Naive thymus-derived CD8-positive, alpha-beta T cell (primary cell): ENCODE data around the gene ELP4. TPM values are rescaled to one million over a fixed set of nuclear protein-coding genes. Genes with fewer than 3 reads are reported as not detected.
A peak's percentile ranks its signal among the peaks of the same experiment; 100 is the strongest.

Experiments used
- ATAC-seq, 2 donors: fragments of 150-1000 bp; cut with Tn5 transposase in 1 of 2; sonication (Bioruptor Pico), chemical (Tn5 transposase) in 1 of 2; 1 replicate in 1 of 2; 2 replicates in 1 of 2; pipeline ENCODE4 v1.10.0; 2021; ENCODE audit warnings: mild to moderate bottlenecking in 2 of 2, moderate library complexity in 2 of 2
- POLR2A ChIA-PET: fragments of 350-600 bp; sonication (Branson Sonifier 250); formaldehyde crosslinking; loops from one replicate; lab custom pipeline; 2021; ENCODE audit warnings: antibody characterized with exemption; lab: Charles Lee
- DNase-seq, 10 donors: peaks; one replicate each; pipeline versions ENCODE4 v3.0.0 to v3.0.0-alpha.2; 2020 to 2022
- H3K27ac Mint-ChIP-seq, 10 donors: one replicate each; pipeline ENCODE4 v1.8.0; 2020 to 2022; ENCODE audit warnings: mild to moderate bottlenecking in 10 of 10, mixed read lengths in 10 of 10, moderate library complexity in 4 of 10, inconsistent platforms in 1 of 10
- H3K27me3 Mint-ChIP-seq, 5 donors: one replicate each; pipeline ENCODE4 v1.8.0; 2021 to 2022; ENCODE audit warnings: mixed read lengths in 5 of 5
- H3K36me3 Mint-ChIP-seq, 3 donors: one replicate each; pipeline ENCODE4 v1.8.0; 2020 to 2022; ENCODE audit warnings: mixed read lengths in 3 of 3, mild to moderate bottlenecking in 2 of 3, inconsistent platforms in 1 of 3
- H3K4me1 Mint-ChIP-seq, 4 donors: one replicate each; pipeline ENCODE4 v1.8.0; 2021 to 2022; ENCODE audit warnings: mixed read lengths in 4 of 4
- H3K4me3 Mint-ChIP-seq, 10 donors: one replicate each; pipeline ENCODE4 v1.8.0; 2020 to 2022; ENCODE audit warnings: mild to moderate bottlenecking in 10 of 10, mixed read lengths in 10 of 10, moderate library complexity in 6 of 10, inconsistent platforms in 1 of 10
- H3K9me3 Mint-ChIP-seq, 9 donors: one replicate each; pipeline ENCODE4 v1.8.0; 2020 to 2022; ENCODE audit warnings: mixed read lengths in 9 of 9, mild to moderate bottlenecking in 3 of 9, inconsistent platforms in 1 of 9, moderate library complexity in 1 of 9
- polyA plus RNA-seq, 3 donors: library from polyadenylated mRNA; unstranded; fragments of 300-500 nt; fragmentation: Illumina TruSeq; gene quantifications; one replicate each; pipeline ENCODE4 v1.2.3, GENCODE V29; 2021
- total RNA-seq, 8 experiments: library from RNA in 2 of 8; stranded (reverse) in 2 of 8; gene quantifications; one replicate each; pipeline ENCODE4 v1.2.3 and lab custom pipeline; 2021 to 2026

Gene ELP4
- total and polyA plus RNA-seq, 5 experiments from 2014 or later, result 17.8 to 25.5 (median 23.0) TPM

- H3K27ac Mint-ChIP-seq, result no peak overlapping the region
- no peak for ATAC-seq
- peaks cover 11 to 23% (median 20%) of the 10 kb centered on the region in 4 donors for H3K4me1 Mint-ChIP-seq
- H3K9me3 Mint-ChIP-seq, result peaks cover 0 to 14% (median 3%) of the 10 kb centered on the region in 9 donors
- POLR2A ChIA-PET, result interaction anchor here (0.7 kb wide), 1 partner anchor 483 kb away, joined by 3 read pairs; no protein-coding TSS in a partner anchor
- H3K27me3 Mint-ChIP-seq, result peaks cover 46 to 89% (median 59%) of the 10 kb centered on the region in 5 donors
- no peak overlapping the region for H3K4me3 Mint-ChIP-seq
- DNase-seq, result no peak
- peaks cover 0 to 12% (median 10%) of the 10 kb centered on the region in 3 donors for H3K36me3 Mint-ChIP-seq
Measured at GRCh38 chr11:31821766-31822165, 312.2 kb downstream of the ELP4 start.

DNA sequence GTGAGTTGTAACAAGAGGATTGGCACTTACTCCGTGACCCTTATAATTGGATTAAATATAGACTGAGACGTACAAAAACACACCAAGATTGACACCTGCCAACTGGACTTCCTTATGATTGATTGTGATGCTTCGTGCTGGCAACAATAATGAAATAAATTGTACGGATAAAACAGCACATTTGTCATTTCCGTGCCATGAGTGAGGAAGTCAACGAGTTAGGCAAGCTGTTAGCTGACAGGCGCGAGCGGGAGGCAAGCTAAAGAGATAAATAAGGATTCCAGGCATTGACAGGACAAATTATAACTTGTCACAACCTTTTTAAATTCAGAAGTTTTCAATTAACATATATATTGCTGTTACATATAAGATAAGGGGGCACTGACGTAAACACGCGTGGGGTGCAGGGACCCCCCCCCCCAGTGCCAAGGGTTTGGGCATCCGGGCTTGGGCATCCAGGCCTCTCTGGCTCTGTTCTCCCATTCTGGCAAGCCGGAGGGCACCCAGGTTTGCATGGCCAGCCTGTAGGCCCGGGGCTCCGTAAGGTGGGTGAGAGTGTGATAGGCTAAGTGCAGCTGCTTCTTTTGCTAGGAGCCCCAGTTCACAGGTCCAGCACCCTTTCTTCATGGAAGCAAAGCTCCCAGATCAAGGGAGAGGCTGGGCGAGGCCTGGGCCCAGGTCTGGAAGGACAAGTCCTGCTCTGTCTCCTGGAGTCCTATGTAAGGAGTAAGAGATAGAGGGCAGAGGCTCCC is 312.8 kb downstream of the ELP4 start:
- H3K4me1 Mint-ChIP-seq, result peaks cover 13 to 21% (median 17%) of the 10 kb centered on the region in 4 donors
- no peak overlapping the region for H3K27ac Mint-ChIP-seq
- peaks cover 0 to 14% (median 10%) of the 10 kb centered on the region in 3 donors for H3K36me3 Mint-ChIP-seq
- no peak for DNase-seq
- no peak for ATAC-seq
- H3K9me3 Mint-ChIP-seq, result peaks cover 0 to 14% (median 3%) of the 10 kb centered on the region in 9 donors
- POLR2A ChIA-PET, result interaction anchor here (0.7 kb wide), 1 partner anchor 484 kb away, joined by 3 read pairs; no protein-coding TSS in a partner anchor
- H3K4me3 Mint-ChIP-seq, result no peak overlapping the region
- H3K27me3 Mint-ChIP-seq, result peaks cover 44 to 94% (median 57%) of the 10 kb centered on the region in 5 donors

- H3K4me3 Mint-ChIP-seq, result no peak overlapping the region
- peaks cover 50 to 100% (median 65%) of the 10 kb centered on the region in 5 donors for H3K27me3 Mint-ChIP-seq
- POLR2A ChIA-PET, result no interaction called here
- H3K36me3 Mint-ChIP-seq, result peaks cover 0 to 16% (median 10%) of the 10 kb centered on the region in 3 donors
- peaks cover 13 to 25% (median 18%) of the 10 kb centered on the region in 4 donors for H3K4me1 Mint-ChIP-seq
- no peak overlapping the region for H3K27ac Mint-ChIP-seq
- DNase-seq, result no peak
- ATAC-seq, result no peak
- H3K9me3 Mint-ChIP-seq, result peaks cover 0 to 15% (median 3%) of the 10 kb centered on the region in 9 donors
Measured at GRCh38 chr11:31822927-31823643, 313.5 kb downstream of the ELP4 start.

DNA sequence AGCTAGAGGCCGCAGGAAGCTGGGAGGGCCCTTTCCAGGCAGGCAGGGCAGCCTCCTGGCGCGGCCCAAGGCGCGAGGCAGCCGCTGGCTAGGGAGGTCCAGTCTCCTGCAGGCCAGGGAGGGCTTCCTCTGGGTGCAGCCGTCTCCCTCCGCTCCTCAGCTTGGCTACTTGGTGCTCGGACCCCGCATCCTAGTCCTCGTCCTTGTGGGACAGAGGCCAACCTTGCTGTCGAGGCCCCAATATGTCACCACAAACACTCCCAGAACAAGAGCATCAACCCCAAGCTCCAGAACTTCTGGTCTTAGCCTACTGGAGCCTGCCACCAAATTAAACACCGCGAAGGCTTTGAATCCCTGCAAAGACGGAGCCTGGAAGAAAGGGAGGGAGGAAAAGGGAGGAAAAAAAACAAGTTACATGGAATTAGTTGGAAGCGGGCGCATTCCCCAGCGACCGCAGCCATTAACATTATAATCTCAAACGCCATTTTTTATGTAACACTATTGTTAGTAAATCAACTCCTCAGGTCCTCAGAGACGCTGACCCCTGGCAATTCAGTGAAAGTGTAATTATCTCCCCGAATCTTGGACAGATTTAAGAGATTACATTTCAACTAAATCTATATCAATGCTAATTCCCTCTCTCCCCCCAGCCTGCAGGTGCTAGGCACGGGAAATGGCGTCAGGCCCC is 314.2 kb downstream of the ELP4 start:
- peak overlapping the region in 1 of 10 donors; percentile 31 for H3K27ac Mint-ChIP-seq
- no peak for ATAC-seq
- H3K27me3 Mint-ChIP-seq, result peaks cover 47 to 99% (median 65%) of the 10 kb centered on the region in 5 donors
- H3K36me3 Mint-ChIP-seq, result peaks cover 0 to 16% (median 10%) of the 10 kb centered on the region in 3 donors
- peaks cover 0 to 15% (median 3%) of the 10 kb centered on the region in 9 donors for H3K9me3 Mint-ChIP-seq
- peaks cover 13 to 23% (median 14%) of the 10 kb centered on the region in 4 donors for H3K4me1 Mint-ChIP-seq
- POLR2A ChIA-PET, result no interaction called here
- no peak overlapping the region for H3K4me3 Mint-ChIP-seq
- DNase-seq, result no peak

DNA sequence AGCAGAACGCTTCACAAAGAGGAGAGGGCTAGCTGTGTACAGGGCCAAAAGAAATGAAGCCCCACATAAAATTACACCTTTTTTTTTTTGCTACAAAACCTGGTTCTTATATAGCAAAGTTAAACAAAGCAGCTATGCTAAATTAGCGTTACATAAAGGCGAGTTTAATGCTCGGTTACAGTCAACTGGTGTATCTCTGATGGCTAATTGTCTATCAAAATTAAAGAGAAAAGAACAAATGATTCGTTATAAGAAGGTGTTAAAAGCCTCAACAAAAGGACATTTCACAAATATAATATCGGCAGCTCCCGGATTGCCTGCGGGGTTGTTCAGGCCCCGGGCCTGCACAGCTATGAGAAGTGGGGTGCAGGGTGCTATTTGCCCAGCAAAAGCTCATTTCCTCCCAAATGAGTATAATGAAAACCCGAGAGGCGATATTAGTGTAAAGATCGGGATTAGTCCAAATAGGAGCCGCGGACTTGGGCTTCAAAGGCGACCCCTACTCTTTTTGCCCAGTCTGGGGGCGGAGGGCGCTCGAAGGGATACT is 314.8 kb downstream of the ELP4 start:
- DNase-seq, result no peak
- Mint-ChIP-seq H3K4me3 (peak overlapping the region in 4 of 10 donors; percentile 6 to 41 (median 30)), H3K9me3 (peaks cover 0 to 14% (median 3%) of the 10 kb centered on the region in 9 donors), H3K4me1 (peaks cover 13 to 23% (median 14%) of the 10 kb centered on the region in 4 donors), H3K27me3 (peaks cover 51 to 99% (median 67%) of the 10 kb centered on the region in 5 donors), H3K36me3 (peaks cover 0 to 20% (median 13%) of the 10 kb centered on the region in 3 donors), H3K27ac (peak overlapping the region in 1 of 10 donors; percentile 6)
- POLR2A ChIA-PET, result no interaction called here
- ATAC-seq, result no peak

GRCh38 chr11:31824879-31825837 is 315.6 kb downstream of the ELP4 start:
- POLR2A ChIA-PET, result no interaction called here
- no peak for ATAC-seq
- Mint-ChIP-seq H3K4me3 (peak overlapping the region in 7 of 10 donors; percentile 4 to 63 (median 39)), H3K4me1 (peaks cover 13 to 23% (median 14%) of the 10 kb centered on the region in 4 donors), H3K27ac (peak overlapping the region in 1 of 10 donors; percentile 6), H3K9me3 (peaks cover 0 to 14% (median 3%) of the 10 kb centered on the region in 9 donors), H3K36me3 (peaks cover 0 to 27% (median 13%) of the 10 kb centered on the region in 3 donors), H3K27me3 (peaks cover 57 to 98% (median 74%) of the 10 kb centered on the region in 5 donors)
- no peak for DNase-seq

DNA sequence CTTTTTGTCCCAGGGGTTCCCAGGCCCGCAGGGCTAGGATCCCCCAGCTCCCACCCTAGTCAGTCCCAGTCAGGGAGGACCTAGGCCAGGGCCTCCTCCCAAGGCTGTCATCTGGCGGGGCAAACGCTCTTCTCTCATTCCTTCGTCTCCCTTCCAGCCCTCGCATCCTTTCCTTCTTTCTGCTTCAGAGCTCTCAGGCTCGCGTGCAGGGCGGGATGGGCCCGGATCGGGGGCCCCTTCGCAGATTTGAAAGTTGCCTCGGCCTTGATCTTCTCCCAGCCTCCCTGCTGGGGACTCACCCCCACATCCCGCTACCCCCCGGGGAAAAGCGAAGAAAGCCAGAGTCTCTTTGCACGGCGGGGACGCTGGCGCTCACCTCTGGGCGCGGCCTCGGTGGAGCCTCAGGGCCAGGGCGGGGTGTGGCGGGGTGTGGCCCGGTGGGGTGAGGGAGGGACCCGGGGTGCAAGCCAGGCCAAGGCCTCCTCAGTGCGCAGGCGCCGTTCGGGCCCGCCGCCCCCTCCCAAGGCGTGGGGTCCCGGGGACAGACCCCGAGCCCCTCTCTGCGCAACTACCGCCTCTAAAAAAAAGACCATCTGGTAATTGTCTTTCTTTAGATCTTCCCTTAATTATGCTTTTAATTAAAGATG is 316.4 kb downstream of the ELP4 start:
- Mint-ChIP-seq H3K27ac (peak overlapping the region in 1 of 10 donors; percentile 67), H3K4me3 (peak overlapping the region in 5 of 10 donors; percentile 13 to 51 (median 44)), H3K4me1 (peaks cover 13 to 23% (median 14%) of the 10 kb centered on the region in 4 donors), H3K27me3 (peaks cover 61 to 90% (median 77%) of the 10 kb centered on the region in 5 donors), H3K36me3 (peaks cover 0 to 28% (median 13%) of the 10 kb centered on the region in 3 donors), H3K9me3 (peaks cover 0 to 14% (median 3%) of the 10 kb centered on the region in 9 donors)
- POLR2A ChIA-PET, result no interaction called here
- ATAC-seq, result no peak
- DNase-seq, result no peak

- no peak for ATAC-seq
- Mint-ChIP-seq H3K27ac (peak overlapping the region in 1 of 10 donors; percentile 78), H3K4me3 (peak overlapping the region in 6 of 10 donors; percentile 13 to 51 (median 40)), H3K9me3 (peaks cover 0 to 10% (median 3%) of the 10 kb centered on the region in 9 donors), H3K27me3 (peaks cover 55 to 82% (median 72%) of the 10 kb centered on the region in 5 donors), H3K4me1 (peaks cover 13 to 23% (median 14%) of the 10 kb centered on the region in 4 donors), H3K36me3 (peaks cover 0 to 22% (median 10%) of the 10 kb centered on the region in 3 donors)
- no peak for DNase-seq
- POLR2A ChIA-PET, result no interaction called here
Measured at GRCh38 chr11:31826536-31827438, 317.2 kb downstream of the ELP4 start.

- peak overlapping the region in 1 of 10 donors; percentile 78 for H3K27ac Mint-ChIP-seq
- POLR2A ChIA-PET, result no interaction called here
- peaks cover 47 to 74% (median 64%) of the 10 kb centered on the region in 5 donors for H3K27me3 Mint-ChIP-seq
- H3K36me3 Mint-ChIP-seq, result peaks cover 0 to 16% (median 10%) of the 10 kb centered on the region in 3 donors
- no peak for DNase-seq
- H3K9me3 Mint-ChIP-seq, result peaks cover 0 to 9% (median 2%) of the 10 kb centered on the region in 9 donors
- peak overlapping the region in 7 of 10 donors; percentile 3 to 59 (median 43) for H3K4me3 Mint-ChIP-seq
- H3K4me1 Mint-ChIP-seq, result peaks cover 13 to 23% (median 14%) of the 10 kb centered on the region in 4 donors
- ATAC-seq, result no peak
Measured at GRCh38 chr11:31827455-31828206, 318.1 kb downstream of the ELP4 start.
